Measurements from ENCODE around the gene UBXN2A.

The UBXN2A gene

GRCh38 chr2:23939987-23940717 lies at the start of gene UBXN2A:
Gene UBXN2A, plus strand, starts transcription at chr2:23940463. Its CDS starts 17,852 bp downstream, at chr2:23958315.
- DNase-seq: peak; percentile 57

GRCh38 chr2:23900133-23900532 lies 40.1 kb upstream of the UBXN2A start:
- no peak for DNase-seq

DNA sequence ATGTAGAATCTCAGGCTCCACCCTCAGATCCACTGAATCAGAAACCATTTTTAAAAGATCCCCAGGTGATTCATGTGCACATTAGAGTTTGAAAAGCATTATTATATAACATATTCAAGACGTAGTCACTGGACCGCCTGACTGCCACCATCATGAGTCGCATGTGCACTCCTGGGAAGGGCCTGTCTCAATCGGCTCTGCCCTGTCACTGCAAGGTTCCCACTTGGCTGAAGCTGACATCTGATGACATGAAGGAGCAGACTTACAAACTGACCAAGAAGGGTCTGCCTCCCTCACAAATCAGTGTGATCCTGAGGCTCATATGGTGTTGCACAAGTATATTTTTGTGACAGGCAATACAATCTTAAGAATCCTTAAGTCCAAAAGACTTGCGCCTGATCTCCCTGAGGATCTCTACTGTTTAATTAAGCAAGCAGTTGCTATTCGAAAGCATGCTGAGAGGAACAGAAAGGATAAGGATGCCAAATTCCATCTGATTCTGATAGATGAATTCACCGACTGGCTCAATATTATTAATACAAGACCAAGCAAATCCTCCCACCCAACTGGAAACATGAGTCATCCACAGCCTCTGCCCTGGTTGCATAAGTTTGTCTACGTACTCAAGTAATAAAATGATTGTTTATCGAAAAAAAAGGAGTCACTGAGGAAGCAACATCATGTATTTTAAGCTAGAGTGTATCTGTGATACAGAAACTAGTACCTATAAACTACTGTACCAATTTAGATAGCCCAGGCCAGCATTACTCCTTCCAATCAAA lies 39.5 kb upstream of the UBXN2A start:
- no peak for DNase-seq

- DNase-seq: no peak
Measured at GRCh38 chr2:23901966-23902846, 38.1 kb upstream of the UBXN2A start.

GRCh38 chr2:23903034-23903433 lies 37.2 kb upstream of the UBXN2A start:
- DNase-seq: no peak

GRCh38 chr2:23904215-23904614 lies 36.0 kb upstream of the UBXN2A start:
- DNase-seq: no peak

GRCh38 chr2:23904692-23905091 lies 35.6 kb upstream of the UBXN2A start:
- DNase-seq: no peak

DNA sequence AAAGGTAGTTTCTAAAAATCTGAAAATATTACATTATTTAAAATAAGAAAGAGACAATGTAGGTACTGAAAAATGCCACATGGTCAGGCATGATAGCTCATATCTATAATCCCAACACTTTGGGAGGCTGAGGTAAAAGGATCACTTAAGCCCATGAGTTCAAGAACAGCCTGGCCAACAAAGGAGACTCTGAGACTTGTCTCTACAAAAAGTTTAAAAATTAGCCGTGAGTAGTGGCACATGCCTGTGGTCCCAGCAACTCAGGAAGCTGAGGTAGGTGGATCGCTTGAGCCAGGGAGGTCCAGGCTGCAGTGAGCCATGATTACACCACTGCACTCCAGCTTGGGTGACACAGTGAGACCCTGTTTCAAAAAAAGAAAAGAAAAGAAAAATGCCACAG lies 35.1 kb upstream of the UBXN2A start:
- DNase-seq: no peak

GRCh38 chr2:23912054-23912453 lies 28.2 kb upstream of the UBXN2A start:
- no peak for DNase-seq

- no peak for DNase-seq
Measured at GRCh38 chr2:23915327-23915726, 24.9 kb upstream of the UBXN2A start.

GRCh38 chr2:23916727-23917405 lies 23.4 kb upstream of the UBXN2A start:
- DNase-seq: no peak

GRCh38 chr2:23918837-23919489 lies 21.3 kb upstream of the UBXN2A start:
- no peak for DNase-seq

DNA sequence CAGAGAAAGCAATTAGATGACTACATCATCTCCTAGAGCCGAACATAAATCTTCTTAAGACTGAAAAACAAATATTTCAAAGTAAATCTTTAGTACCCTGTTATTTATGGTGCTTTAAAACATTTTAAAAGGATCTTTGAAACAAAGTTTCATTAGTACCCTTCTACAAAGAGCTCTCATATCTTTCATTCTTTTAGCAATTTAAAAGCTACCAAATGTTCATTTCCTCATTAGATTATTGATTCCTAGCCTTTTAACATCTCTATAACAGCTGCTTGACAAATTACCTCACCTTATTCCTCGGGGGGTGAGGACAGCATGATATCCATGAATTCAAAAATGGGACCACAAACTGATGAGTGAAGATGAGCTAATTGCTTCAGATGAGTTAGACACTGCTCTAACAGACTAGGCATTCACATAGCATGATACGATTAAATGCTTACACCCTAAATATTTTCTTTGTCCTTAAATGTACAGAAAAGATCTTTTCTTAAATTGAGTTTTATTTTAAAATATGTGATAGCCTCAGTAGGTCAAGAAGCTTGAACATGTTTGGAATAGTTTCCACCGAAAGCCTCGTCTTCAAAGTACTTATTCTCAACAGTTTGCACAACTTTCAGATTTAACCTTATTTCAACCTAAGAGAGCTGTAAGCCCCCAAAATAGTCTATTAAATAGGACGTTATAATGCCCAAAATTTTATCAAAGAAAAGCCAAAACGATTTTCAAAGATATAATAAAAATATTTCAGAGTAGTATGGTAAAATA lies 15.5 kb upstream of the UBXN2A start:
- DNase-seq: no peak

- DNase-seq: no peak
Measured at GRCh38 chr2:23925702-23926289, 14.5 kb upstream of the UBXN2A start.

GRCh38 chr2:23926290-23926749 lies 13.9 kb upstream of the UBXN2A start:
- DNase-seq: no peak

DNA sequence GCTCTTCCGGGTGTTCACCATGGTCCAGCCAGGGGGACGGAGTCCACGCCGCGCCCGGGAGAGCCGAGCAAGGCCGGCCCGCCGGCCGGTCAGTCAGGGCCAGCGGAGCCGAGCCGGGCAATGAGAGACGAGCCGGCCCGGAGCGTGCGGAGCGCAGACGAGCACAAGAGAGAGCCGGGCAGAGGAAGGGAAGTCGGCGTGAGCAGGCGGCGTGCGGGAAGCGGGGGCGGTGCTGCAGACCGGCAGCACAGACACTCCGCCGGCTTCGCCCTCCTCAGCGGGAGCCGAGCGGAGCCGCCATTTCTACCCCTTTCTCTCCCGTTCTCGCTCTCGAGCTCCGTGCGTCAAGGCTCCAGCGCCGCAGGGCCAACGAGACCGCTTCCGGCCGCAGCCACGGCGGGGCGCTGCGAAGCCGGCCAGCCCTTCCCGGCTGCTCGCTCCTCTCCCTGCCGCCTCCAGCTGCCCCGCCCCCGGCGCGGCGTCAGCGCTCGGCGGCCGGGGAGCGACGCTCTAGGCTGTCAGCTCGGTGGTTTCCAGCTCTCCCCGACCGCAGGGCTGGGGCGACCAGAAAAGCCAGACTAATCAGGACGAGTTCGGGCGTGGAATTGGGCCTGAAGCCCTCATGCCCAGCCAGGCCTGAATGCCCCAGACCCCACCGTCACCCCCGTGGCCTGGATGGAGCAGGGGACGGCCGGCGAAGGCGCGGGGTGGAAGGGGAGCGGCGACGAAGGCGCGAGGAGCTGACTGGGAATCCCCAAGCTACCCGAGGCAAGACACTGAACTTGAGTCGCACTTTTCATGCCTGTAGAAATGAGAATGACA lies 13.3 kb upstream of the UBXN2A start, which contains the start of gene ATAD2B:
TSS of gene ATAD2B (minus strand) at position 374 of the 822 bp plus-strand sequence. CDS start at position 21, 353 bp downstream.
- DNase-seq: peak; percentile 84

- no peak for DNase-seq
Measured at GRCh38 chr2:23934259-23934658, 6.0 kb upstream of the UBXN2A start.

DNA sequence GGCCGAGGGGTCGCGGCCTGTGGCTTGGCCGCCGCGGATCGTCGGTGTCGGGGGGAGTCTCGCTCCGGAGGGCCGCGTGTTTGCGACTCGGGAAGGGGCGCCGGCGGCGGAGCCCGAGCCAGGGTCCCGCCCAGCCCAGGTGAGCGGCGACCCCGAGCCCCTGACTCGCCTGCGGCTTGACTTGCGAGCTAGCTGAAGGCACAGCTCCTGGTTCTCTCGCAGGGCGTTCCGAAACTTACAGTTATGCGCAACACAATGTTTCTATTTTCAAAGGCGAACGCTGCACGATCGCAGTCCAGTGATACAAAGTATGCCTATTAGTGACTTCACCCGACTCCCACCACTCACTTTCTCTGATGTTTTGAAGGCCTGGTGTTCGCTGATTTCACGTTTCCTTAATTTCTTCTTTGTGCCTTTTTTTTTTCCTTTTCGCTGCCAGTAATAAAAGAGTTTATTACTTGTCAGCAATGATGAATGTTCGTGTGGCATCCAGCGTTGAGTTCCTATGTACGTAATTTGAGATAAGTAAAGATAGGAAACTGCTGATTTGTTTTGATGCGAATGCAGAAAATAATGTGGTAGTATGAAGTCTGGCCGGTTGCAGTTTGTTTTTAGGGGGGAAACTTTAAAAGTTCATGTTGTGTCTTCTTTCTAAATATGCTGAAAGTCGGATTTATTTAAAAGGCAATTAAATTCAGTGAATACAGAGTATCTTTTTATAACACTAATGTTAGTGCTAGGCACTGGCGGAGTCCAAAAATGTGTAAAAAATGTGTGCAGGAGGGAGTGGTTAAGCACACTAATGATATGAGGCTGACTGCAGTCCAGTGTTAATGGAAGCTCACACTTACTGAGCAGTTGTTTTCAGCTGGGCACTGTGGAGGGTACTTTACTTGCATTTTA lies 706 bp downstream of the UBXN2A start:
- DNase-seq: no peak

DNA sequence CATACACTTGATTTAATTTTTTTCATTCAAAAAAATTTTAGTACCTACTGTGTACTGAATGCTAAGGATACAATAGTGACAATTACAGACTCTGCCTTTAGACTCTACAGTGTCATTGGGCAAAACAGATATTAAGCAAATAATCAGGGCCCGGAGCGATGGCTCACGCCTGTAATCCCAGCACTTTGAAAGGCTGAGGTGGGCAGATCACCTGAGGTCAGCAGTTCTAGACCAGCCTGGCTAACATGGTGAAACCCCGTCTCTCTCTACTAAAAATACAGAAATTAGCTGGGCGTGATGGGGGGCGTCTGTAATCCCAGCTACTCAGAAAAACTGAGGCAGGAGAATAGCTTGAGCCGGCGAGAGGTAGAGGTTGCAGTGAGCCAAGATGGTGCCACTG lies 1.4 kb downstream of the UBXN2A start:
- DNase-seq: no peak
